Measurements from ENCODE around the gene GPR119. TPM values are rescaled to one million over a fixed set of nuclear protein-coding genes. Genes with fewer than 3 reads are reported as not detected.
"Not testable (repeated sequence)": the region's sequence is repeated elsewhere in the genome, so short reads cannot be mapped to it uniquely, and the experiment has no call there.

GPR119 gene
- not detected for polyA plus RNA-seq (2013, experiment 1 of 2)
- not detected for polyA plus RNA-seq (2013, experiment 2 of 2)

DNA sequence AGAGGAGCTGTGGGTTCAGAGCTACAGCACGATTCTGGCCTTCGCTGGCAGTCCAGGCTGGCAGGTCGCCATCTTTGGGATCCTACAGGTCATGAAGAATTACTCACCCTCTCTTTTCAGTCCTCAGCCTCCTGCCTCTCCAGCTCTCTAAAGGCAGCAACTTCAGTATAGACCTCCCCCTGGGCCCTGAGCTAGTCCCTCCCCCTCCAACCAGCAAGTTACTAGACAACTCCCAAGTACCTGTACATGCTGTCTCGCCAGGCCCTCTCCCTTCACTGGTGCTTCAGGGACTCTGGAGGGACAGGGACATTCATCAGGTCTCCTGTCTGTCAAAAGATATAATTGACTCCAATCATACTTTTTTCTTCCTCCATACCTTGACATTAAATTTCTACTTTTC is at the start of gene GPR119:
Gene GPR119 (minus strand): TSS at position 155 of the 400 bp plus-strand sequence. CDS start 227 bp downstream, outside the sequence.
- no peak within 1 kb of the TSS for H3K4me3 ChIP-seq (ENCODE audit: low read length)
- H3K27ac ChIP-seq (ENCODE audit: low read depth, low read length), result no peak within 1 kb of the TSS
- no peaks in the 10 kb centered on the region for H3K9me3 ChIP-seq (ENCODE audit: insufficient read depth, low read depth, low read length)
- no peaks in the 10 kb centered on the region for H3K27me3 ChIP-seq (ENCODE audit: insufficient read depth, low read length)
- no peaks in the 10 kb centered on the region for H3K36me3 ChIP-seq (ENCODE audit: insufficient read depth, low read length)
- WGBS, result 91% methylated on average over 4 of the region's 4 CpGs
- H3K9ac ChIP-seq (ENCODE audit: low read depth, low read length), result no peak within 1 kb of the TSS
- H3K4me1 ChIP-seq (ENCODE audit: insufficient read depth, low read length), result no peaks in the 10 kb centered on the region

DNA sequence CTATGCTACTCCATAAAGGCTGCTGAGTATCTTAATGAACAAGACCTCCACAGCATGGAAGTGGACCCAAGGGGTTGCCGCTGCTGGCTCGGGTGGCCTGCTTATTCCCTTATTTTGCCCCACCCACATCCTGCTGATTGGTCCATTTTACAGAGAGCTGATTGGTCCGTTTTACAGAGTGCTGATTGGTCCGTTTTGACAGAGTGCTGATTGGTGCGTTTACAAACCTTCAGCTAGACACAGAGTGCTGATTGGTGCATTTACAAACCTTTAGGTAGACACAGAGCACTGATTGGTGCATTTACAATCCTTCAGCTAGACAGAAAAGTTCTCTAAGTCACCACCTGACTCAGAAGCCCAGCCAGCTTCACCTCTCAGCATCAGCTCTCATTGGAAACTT is 43.8 kb upstream of the GPR119 start:
- not testable (repeated sequence) for H3K9me3 ChIP-seq (ENCODE audit: insufficient read depth, low read depth, low read length); H3K27ac ChIP-seq (ENCODE audit: low read depth, low read length); H3K4me3 ChIP-seq (ENCODE audit: low read length); H3K4me1 ChIP-seq (ENCODE audit: insufficient read depth, low read length); H3K36me3 ChIP-seq (ENCODE audit: insufficient read depth, low read length); H3K9ac ChIP-seq (ENCODE audit: low read depth, low read length); H3K27me3 ChIP-seq (ENCODE audit: insufficient read depth, low read length)
- WGBS, result 100% methylated on average over 5 of the region's 5 CpGs

- Histone ChIP-seq H3K4me1 (ENCODE audit: insufficient read depth, low read length) (no peaks in the 10 kb centered on the region), H3K27ac (ENCODE audit: low read depth, low read length) (no peak overlapping the region), H3K27me3 (ENCODE audit: insufficient read depth, low read length) (no peaks in the 10 kb centered on the region), H3K4me3 (ENCODE audit: low read length) (no peak overlapping the region), H3K9ac (ENCODE audit: low read depth, low read length) (no peak overlapping the region), H3K9me3 (ENCODE audit: insufficient read depth, low read depth, low read length) (no peaks in the 10 kb centered on the region), H3K36me3 (ENCODE audit: insufficient read depth, low read length) (no peaks in the 10 kb centered on the region)
- 95% methylated on average over 6 of the region's 6 CpGs for WGBS
Measured at GRCh38 chrX:130426531-130426930, 41.1 kb upstream of the GPR119 start.

DNA sequence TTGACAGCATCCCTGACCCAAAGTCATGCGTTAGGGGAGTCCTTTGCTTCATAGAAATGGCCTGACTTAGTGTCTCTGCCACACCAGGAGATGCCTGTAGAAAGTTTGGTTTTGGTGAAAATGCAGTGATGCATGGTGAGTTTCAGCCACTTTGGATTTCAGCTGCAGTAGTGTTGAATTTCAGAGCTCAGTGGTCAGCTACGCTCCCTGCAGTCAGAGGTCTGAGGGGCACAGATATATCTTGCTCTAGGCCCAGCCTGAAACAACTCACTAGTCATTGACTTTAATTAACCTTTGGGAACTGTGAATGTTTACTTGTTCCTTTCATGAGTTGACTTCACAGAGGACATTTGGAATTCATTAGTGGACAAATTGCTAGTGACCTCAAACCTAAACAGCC is 33.8 kb upstream of the GPR119 start:
- H3K4me1 ChIP-seq (ENCODE audit: insufficient read depth, low read length), result peaks cover 9% of the 10 kb centered on the region
- no peaks in the 10 kb centered on the region for H3K27me3 ChIP-seq (ENCODE audit: insufficient read depth, low read length)
- H3K27ac ChIP-seq (ENCODE audit: low read depth, low read length), result no peak overlapping the region
- WGBS, result 80% methylated on average over 2 of the region's 2 CpGs
- no peak overlapping the region for H3K4me3 ChIP-seq (ENCODE audit: low read length)
- H3K36me3 ChIP-seq (ENCODE audit: insufficient read depth, low read length), result peaks cover 3% of the 10 kb centered on the region
- no peaks in the 10 kb centered on the region for H3K9me3 ChIP-seq (ENCODE audit: insufficient read depth, low read depth, low read length)
- H3K9ac ChIP-seq (ENCODE audit: low read depth, low read length), result no peak overlapping the region

DNA sequence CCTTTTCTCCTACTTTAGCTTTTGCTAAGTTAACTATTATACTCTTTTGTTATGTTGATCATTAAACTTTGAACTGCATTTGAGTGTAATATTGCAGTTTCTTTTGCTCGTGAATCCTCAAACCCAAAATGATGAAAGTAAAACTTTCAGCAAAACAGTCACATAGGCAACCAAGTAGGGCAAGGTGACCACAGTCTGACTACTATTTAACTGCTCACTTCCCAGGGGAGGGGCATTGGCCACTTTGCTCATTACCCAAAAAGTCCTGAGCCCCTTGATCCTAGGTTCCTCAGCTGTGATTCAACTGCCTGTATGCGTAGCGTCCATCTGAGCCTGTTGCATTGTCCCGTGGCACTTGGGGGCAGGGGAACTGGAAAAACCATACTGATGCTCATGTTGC is 33.3 kb upstream of the GPR119 start:
- Histone ChIP-seq H3K4me3 (ENCODE audit: low read length) (no peak overlapping the region), H3K36me3 (ENCODE audit: insufficient read depth, low read length) (peaks cover 3% of the 10 kb centered on the region), H3K27ac (ENCODE audit: low read depth, low read length) (no peak overlapping the region), H3K9ac (ENCODE audit: low read depth, low read length) (no peak overlapping the region), H3K27me3 (ENCODE audit: insufficient read depth, low read length) (no peaks in the 10 kb centered on the region), H3K9me3 (ENCODE audit: insufficient read depth, low read depth, low read length) (no peaks in the 10 kb centered on the region), H3K4me1 (ENCODE audit: insufficient read depth, low read length) (peaks cover 9% of the 10 kb centered on the region)
- 88% methylated on average over 4 of the region's 4 CpGs for WGBS

- WGBS, result 100% methylated on average over 2 of the region's 2 CpGs
Measured at GRCh38 chrX:130418066-130418465, 32.6 kb upstream of the GPR119 start.

GRCh38 chrX:130416785-130417184 is 31.3 kb upstream of the GPR119 start:
- Histone ChIP-seq H3K27ac (ENCODE audit: low read depth, low read length) (no peak overlapping the region), H3K9ac (ENCODE audit: low read depth, low read length) (no peak overlapping the region), H3K4me3 (ENCODE audit: low read length) (no peak overlapping the region), H3K27me3 (ENCODE audit: insufficient read depth, low read length) (no peaks in the 10 kb centered on the region), H3K9me3 (ENCODE audit: insufficient read depth, low read depth, low read length) (no peaks in the 10 kb centered on the region), H3K4me1 (ENCODE audit: insufficient read depth, low read length) (peaks cover 9% of the 10 kb centered on the region), H3K36me3 (ENCODE audit: insufficient read depth, low read length) (peaks cover 18% of the 10 kb centered on the region)
- 86% methylated on average over 4 of the region's 4 CpGs for WGBS

More at GRCh38 chrX:130418066-130418465, 32.6 kb upstream of the GPR119 start:
- Histone ChIP-seq H3K9me3 (ENCODE audit: insufficient read depth, low read depth, low read length) (no peaks in the 10 kb centered on the region), H3K9ac (ENCODE audit: low read depth, low read length) (no peak overlapping the region), H3K4me3 (ENCODE audit: low read length) (no peak overlapping the region), H3K27ac (ENCODE audit: low read depth, low read length) (no peak overlapping the region), H3K27me3 (ENCODE audit: insufficient read depth, low read length) (no peaks in the 10 kb centered on the region), H3K4me1 (ENCODE audit: insufficient read depth, low read length) (peaks cover 9% of the 10 kb centered on the region), H3K36me3 (ENCODE audit: insufficient read depth, low read length) (peaks cover 8% of the 10 kb centered on the region)

GRCh38 chrX:130415201-130415600 is 29.7 kb upstream of the GPR119 start:
- H3K9ac ChIP-seq (ENCODE audit: low read depth, low read length), result no peak overlapping the region
- peaks cover 9% of the 10 kb centered on the region for H3K4me1 ChIP-seq (ENCODE audit: insufficient read depth, low read length)
- peaks cover 31% of the 10 kb centered on the region for H3K36me3 ChIP-seq (ENCODE audit: insufficient read depth, low read length)
- H3K9me3 ChIP-seq (ENCODE audit: insufficient read depth, low read depth, low read length), result no peaks in the 10 kb centered on the region
- 96% methylated on average over 7 of the region's 7 CpGs for WGBS
- H3K27ac ChIP-seq (ENCODE audit: low read depth, low read length), result no peak overlapping the region
- no peak overlapping the region for H3K4me3 ChIP-seq (ENCODE audit: low read length)
- no peaks in the 10 kb centered on the region for H3K27me3 ChIP-seq (ENCODE audit: insufficient read depth, low read length)

GRCh38 chrX:130414800-130415199 is 29.3 kb upstream of the GPR119 start:
- Histone ChIP-seq H3K4me3 (ENCODE audit: low read length) (no peak overlapping the region), H3K27me3 (ENCODE audit: insufficient read depth, low read length) (no peaks in the 10 kb centered on the region), H3K9me3 (ENCODE audit: insufficient read depth, low read depth, low read length) (no peaks in the 10 kb centered on the region), H3K9ac (ENCODE audit: low read depth, low read length) (no peak overlapping the region), H3K36me3 (ENCODE audit: insufficient read depth, low read length) (peaks cover 34% of the 10 kb centered on the region), H3K27ac (ENCODE audit: low read depth, low read length) (no peak overlapping the region), H3K4me1 (ENCODE audit: insufficient read depth, low read length) (peaks cover 9% of the 10 kb centered on the region)
- 97% methylated on average over 5 of the region's 5 CpGs for WGBS

DNA sequence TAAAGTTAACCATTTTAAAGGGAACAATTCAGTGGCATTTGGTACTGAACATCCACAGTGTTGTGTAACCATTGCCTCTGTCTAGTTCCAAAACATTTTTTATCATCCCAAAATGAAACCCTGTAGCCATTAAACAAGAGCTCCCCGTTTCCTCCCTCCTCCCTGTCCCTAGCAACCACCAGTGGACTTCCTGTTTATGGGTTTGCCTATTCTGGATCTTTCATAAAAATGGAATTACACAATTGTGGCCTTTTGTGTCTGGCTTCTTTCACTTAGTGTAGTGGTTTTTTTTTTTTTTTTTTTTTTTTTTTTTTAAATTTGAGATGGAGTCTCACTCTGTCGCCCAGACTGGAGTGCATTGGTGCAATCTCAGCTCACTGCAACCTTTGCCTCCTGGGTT is 27.9 kb upstream of the GPR119 start:
- no peak overlapping the region for H3K4me3 ChIP-seq (ENCODE audit: low read length)
- WGBS, result 93% methylated on average over 2 of the region's 2 CpGs
- H3K4me1 ChIP-seq (ENCODE audit: insufficient read depth, low read length), result no peaks in the 10 kb centered on the region
- H3K9me3 ChIP-seq (ENCODE audit: insufficient read depth, low read depth, low read length), result no peaks in the 10 kb centered on the region
- no peak overlapping the region for H3K9ac ChIP-seq (ENCODE audit: low read depth, low read length)
- H3K27ac ChIP-seq (ENCODE audit: low read depth, low read length), result no peak overlapping the region
- no peaks in the 10 kb centered on the region for H3K27me3 ChIP-seq (ENCODE audit: insufficient read depth, low read length)
- peaks cover 46% of the 10 kb centered on the region for H3K36me3 ChIP-seq (ENCODE audit: insufficient read depth, low read length)

DNA sequence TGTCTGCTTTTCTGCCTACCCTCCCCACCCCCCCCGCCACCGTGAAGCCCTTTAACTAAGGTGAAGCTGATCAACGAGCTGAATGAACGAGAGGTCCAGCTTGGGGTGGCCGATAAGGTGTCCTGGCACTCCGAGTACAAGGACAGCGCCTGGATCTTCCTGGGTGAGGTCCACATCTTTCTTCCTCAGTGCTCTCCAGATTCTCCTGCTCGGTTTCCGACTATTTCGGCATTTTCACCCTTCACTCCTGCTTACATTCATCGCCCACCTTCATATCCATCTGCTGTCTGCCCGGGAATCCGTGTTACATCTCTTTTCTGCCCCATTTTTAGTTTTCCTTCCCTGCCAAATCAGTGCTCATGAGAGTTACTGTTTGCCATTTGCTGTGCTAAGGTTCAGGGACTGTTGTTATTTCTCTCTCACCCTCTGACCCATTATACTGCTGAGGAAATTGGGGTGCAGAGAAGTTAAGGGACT is 16.8 kb upstream of the GPR119 start:
- H3K9ac ChIP-seq (ENCODE audit: low read depth, low read length), result peak overlapping the region; percentile 88
- no peak overlapping the region; the same call in 1 of the 2 replicates for H3K27ac ChIP-seq (ENCODE audit: low read depth, low read length)
- H3K27me3 ChIP-seq (ENCODE audit: insufficient read depth, low read length), result peaks cover 13% of the 10 kb centered on the region; the same call in 1 of the 2 replicates
- H3K36me3 ChIP-seq (ENCODE audit: insufficient read depth, low read length), result peaks cover 13% of the 10 kb centered on the region; the same call in 1 of the 2 replicates
- no peaks in the 10 kb centered on the region for H3K9me3 ChIP-seq (ENCODE audit: insufficient read depth, low read depth, low read length)
- H3K4me3 ChIP-seq (ENCODE audit: low read length), result peak overlapping the region; percentile 98
- under 1% methylated on average over 12 of the region's 13 CpGs for WGBS
- peaks cover 4% of the 10 kb centered on the region; the same call in 1 of the 2 replicates for H3K4me1 ChIP-seq (ENCODE audit: insufficient read depth, low read length)

All from HUES64 (cell line).